Activated CD4-positive, CD25-positive, alpha-beta regulatory T cell treated with anti-CD3 and anti-CD28 coated beads, Interleukin-2, amount 50 U/mL, for 72 hours (primary cell): Measurements from ENCODE around the gene FALEC.
"Not testable (repeated sequence)": the region's sequence is repeated elsewhere in the genome, so short reads cannot be mapped to it uniquely, and the experiment has no call there.

Source experiments
- DNase-seq: peaks from one replicate; pipeline ENCODE4 v3.0.0; 2021

Gene FALEC

GRCh38 chr1:150560576-150561253, 45.2 kb downstream of the FALEC start:
- peak; percentile 85 for DNase-seq

DNA sequence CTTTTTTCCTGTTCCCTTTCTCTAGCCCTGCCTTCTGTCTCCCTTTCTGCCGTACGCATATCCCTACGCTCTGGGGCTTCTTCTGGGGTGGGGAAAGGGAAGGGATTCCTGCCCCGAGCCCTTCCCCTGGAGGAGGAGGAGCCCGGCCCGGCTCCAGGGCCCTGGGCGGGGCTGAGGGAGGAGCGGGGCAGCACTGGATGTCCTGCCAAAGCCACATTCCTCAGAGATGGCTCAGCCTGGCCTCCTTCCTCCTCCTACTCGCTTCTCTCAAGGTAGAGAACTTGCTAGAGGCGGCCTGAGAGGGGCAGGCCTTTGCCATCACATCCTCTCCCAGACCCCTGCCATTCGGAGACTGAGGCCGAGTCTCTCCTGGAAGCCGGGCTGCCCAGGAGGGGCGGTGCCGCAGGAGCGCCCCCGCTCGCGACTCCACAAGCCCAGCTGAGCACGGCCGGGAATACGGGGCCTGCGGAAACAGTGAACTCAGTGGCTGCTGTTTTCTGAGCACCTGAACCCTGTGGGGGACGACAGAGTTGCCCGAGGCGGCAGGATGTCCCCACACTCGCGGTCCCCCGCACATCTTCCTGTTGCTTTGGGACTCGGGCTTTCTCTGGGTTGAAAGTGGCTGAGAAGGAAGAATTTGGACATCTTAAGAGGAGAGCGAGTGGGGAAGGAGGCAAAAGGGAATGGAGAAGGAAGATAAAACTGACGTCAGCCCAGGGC, 45.9 kb downstream of the FALEC start:
- DNase-seq, result peak; percentile 75

DNA sequence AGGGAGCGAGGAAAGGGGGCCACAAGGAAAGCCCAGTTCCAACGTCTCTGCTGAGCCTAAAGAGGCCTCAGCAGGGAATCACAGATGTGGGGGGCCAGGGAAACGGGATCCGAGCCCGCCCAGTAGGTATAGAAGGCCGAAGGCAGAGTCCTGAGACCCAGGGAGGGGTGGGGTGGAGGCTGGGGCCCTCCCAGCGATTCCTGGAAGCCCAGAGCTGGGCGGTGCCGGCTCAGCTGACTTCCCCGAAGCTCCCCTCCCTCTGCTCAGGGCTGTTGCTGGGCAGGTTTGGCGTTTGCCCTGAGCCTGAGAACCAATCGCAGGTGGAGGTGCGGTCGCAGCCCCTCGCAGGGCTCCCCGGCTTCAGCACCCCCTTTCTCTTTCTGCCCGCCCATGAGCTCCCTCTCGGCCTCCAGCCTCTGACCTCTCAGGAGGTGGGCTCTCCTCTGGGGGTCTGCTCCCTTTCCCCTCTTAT, 46.5 kb downstream of the FALEC start:
- peak; percentile 90 for DNase-seq

GRCh38 chr1:150562446-150563339, 47.1 kb downstream of the FALEC start:
- peak; percentile 76 for DNase-seq

DNA sequence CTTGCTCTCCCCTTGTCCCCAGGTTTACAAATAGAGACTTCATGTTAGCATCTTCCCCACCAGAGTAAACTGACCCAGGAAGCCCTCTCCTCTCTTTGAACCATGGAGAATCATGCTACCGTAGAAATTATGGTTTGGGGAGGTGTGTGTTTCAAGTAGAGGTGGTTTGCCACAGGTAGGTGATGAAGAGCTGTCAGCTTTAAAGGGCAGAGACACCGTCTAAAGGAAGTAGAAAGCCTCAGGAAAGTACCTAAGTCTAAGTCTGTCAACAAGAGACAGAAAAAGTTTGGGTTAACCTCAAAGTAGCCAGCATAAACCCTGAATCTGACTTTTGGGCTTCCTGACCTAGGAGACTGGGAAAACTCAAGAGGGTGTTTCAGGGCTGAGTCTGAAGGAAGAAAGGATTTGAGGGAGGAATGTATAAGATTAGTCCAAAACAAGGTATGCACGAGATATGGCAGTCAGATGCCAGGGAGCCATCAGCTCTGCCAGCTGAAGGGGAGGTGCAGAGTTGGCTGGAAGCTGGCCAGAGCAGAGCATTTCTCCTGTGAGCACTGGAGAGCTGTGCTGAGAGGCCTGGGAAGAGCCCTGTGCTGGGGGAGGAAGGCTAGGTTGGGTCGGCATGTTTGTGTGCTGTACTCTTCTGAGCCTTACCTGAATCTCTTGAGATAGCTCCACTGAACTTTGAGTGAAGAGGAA, 47.9 kb downstream of the FALEC start:
- DNase-seq, result peak; percentile 50

GRCh38 chr1:150564051-150564991, 48.8 kb downstream of the FALEC start:
- DNase-seq, result peak; percentile 62

DNA sequence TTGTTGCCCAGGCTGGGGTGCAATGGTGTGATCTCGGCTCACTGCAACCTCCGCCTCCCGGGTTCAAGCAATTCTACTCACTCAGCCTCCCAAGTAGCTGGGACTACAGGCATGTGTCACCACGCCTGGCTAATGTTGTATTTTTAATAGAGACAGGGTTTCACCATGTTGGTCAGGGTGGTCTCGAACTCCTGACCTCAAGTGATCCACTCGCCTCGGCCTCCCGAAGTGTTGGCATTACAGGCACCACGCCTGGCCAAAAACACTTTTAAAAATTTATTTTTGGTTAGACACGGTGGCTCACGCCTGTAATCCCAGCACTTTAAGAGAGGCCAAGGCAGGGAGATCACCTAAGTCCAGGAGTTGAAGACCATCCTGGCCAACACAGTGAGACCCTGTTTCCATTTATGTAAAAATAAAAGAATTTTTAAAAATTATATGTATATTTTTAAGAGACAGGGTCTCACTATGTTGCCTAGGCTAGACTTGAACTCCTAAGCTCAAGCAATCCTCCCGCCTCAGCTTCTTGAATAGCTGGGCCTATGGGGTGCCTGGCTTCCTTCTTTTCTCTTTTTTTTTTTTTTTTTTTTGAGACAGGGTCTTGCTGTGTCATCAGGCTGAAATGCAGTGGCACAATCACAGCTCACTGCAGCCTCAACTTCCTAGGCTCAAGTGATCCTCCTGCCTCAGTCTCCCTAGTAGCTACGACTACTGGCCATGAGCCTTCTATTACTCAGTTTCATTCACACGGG, 49.9 kb downstream of the FALEC start:
- not testable (repeated sequence) for DNase-seq

GRCh38 chr1:150566589-150567340, 51.2 kb downstream of the FALEC start:
- DNase-seq, result no peak

GRCh38 chr1:150567341-150567716, 51.8 kb downstream of the FALEC start:
- DNase-seq, result peak; percentile 63

- DNase-seq, result peak; percentile 62
These were observed 52.4 kb downstream of the FALEC start for GRCh38 chr1:150567717-150568593.

DNA sequence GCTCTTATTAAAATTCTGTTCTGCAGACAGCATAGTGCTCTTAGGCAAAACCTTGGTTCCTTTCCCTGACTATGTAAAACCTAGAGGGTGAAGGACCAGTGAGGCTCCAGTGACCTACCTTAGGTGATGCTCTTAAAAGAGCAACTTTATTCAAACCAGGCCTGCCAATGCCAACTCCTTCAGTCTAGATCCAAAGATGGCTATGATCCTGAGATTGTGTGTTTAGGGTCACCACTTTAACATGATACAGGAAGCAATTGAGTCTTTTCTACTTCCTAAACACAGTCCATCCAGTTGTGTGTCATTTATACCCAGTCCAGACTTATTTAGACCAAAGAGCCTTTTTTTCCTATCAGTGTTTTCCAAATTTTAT, 53.0 kb downstream of the FALEC start:
- DNase-seq, result no peak

DNA sequence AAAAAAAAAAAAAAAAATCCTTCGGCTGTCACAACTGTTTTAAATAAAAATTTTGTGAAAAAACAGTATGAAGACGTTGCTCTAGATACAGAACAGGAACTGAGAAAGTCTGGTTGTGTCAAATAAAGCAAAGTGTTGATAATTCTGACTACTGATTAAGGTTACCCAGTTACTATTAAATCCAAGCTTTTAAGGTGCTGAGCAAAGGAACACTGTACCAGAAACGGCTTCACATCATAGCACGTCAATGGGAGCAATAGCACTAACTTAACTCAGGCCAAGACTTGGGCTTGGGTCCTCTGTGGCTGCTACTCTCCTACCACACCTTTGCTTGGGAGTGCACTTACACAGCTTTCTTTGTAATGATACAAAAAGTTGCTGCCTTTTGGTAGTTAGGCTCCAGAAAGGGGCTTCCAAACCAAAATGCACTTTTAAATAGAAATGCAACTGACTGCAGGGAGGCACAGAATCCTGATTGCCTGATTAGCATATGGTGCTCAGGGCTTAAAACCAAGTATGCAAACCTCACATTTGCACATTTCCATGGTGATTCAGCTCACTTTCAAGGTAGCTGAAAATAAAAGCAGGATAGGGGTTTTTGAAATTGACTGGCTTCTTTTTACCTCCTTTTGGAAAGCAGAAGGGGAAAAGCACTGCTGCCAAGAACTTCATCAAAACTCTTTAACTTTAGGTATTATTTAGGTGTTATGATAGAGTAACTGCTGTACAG, 57.5 kb downstream of the FALEC start:
- no peak for DNase-seq

DNA sequence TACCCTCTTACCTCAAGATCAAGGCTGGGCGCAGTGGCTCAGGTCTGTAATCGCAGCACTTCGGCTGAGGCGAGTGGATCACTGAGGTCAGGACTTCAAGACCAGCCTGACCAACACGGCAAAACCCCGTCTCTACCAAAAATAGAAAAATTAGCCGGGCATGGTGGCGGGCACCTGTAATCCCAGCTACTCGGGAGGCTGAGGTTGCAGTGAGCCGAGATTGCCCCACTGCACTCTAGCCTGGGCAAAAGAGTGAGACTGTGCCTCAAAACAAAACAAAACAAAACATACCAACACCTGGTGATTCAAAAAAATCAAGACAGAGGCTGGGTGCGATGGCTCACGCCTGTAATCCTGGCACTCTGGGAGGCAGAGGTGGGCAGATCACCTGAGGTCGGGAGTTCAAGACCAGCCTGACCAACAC, 58.1 kb downstream of the FALEC start:
- not testable (repeated sequence) for DNase-seq

GRCh38 chr1:150574260-150575071, 58.9 kb downstream of the FALEC start:
- DNase-seq, result no peak

DNA sequence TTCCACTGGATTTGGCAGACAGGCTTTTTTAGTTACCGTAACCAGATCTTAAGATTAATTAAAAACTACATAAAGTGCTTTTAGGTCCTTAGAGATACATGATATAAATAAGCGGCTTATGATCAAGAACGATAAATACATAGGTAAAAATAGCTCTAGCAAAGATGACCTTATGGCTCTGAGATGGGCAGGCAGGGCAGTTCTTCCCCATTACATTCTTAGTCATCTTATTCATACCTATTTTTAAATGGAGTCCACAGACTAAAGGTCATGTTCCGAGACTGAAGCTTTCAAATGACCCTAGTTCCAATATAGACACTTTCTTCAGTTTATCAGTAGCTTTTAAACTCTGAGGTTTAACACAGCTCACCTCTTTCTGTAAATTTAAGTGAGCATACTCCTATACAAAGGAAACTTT, 59.5 kb downstream of the FALEC start:
- DNase-seq, result no peak

DNA sequence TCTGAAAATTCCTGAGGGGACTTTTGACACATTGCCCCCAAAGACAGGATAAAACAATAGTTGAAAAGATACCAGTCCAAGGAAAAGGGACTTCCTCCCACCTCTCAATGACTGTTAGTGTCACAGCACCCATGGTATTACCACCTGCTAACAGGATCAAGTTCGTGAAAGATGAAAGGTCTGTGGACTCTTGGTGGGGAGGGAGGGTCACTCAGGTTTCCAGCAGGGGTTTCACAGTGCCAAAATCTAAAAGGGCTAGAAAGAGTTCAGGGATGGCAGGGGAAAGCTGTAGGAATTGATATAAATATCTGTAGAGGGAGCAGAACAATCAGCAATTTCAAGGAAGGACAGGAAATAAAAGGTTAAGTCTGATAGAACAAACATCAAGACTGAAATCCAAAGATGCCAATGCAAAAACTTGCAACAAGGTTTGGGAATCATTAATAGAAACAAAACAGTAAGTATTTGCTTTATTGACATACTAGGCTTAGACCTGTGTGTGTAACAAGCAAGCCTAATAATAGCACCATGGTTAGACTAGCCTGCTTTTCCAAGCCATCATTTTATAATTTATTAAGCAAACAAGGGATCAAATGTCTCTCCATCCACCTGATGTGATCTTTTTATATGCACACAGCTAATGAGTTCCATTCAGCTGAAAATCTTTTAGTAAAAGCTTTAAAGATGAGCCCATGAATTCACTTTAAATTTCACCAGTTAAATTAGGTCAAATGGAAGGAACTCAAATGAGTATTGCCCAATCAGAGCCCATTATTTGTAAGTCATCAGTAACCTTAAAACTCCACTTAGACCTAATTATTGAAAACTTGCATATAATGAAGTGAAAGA, 60.2 kb downstream of the FALEC start:
- no peak for DNase-seq

- DNase-seq, result no peak
These were observed 60.8 kb downstream of the FALEC start for GRCh38 chr1:150576367-150576711.
